Bronchial epithelial cell (primary cell): ENCODE measurements around the gene SP3. TPM values are rescaled to one million over a fixed set of nuclear protein-coding genes. Genes with fewer than 3 reads are reported as not detected.

Experiments
- DNase-seq: peaks from one replicate; pipeline ENCODE4 v3.0.0-alpha.2; 2010; ENCODE audit warnings: low read depth
- FAIRE-seq: peaks from 2 replicates; lab custom pipeline; 2011; peaks lifted over from hg19 to GRCh38; lab: Jason Lieb, UNC
- H3K27me3 ChIP-seq: 2 replicates; pipeline ENCODE4 v1.5.1; 2011; ENCODE audit warnings: low read length; ENCODE audit not compliant: control insufficient read depth, insufficient read depth
- H3K36me3 ChIP-seq: 2 replicates; pipeline ENCODE4 v1.5.1; 2011; ENCODE audit warnings: low read length; ENCODE audit not compliant: control insufficient read depth, insufficient read depth
- H3K4me3 ChIP-seq: 2 replicates; pipeline ENCODE4 v1.5.1; 2011; ENCODE audit warnings: mild to moderate bottlenecking, low read depth, low read length, control low read depth
- total RNA-seq: library from RNA; depleted of rRNA; stranded (reverse); fragments of >200 nt; gene quantifications from 2 replicates; pipeline ENCODE4 v1.2.1, GENCODE V29; 2014
- TF ChIP-seq, protein P1 (sequence below): IDR thresholded peaks from 2 replicates; pipeline ENCODE4 v1.5.1; 2011; ENCODE audit warnings: mild to moderate bottlenecking, moderate library complexity, low read length, control low read depth, inconsistent platforms; ENCODE audit not compliant: insufficient read depth, severe bottlenecking

The SP3 gene
- total RNA-seq, 1 donor from 2014 or later: 104 TPM

DNA sequence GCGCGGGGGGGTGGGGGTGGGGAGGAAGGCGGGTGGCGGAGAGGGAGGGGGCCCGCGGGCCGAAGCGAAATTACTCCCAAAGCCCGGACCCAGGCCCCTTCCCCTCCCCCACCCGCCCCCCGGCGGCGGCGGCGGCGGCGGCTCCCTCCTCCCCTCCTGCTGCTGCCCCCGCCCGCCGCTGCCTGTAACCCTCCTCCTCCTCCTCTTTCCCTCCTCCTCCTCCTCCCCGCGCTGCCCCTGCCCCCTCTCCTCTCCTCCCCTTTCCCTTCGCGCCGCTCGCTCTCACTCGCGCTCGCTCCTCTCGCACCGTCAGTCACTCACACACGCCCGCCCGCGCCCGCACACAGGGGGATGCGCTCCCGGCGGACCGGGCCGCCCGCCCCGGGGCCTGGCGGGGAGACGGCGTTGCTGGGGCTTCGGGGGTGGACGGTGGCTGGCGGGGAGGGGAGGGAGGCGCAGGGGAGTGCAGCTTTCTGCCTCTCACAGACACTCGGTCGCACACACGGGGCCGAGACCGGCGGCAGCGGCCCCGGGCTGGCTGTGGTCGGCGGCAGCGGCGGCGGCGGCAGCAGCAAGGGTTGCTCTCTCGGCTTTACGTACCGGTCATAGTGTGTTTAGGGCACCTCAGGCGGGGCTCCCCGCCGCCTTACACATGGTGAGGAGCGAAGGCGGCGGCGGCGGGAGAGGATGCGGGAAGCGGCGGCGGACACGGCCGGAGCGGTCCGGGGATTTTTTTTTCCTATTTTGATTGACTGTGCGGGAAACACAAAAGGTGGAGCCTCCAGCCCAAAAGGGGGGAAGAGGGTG is 405 bp downstream of the SP3 start:
- FAIRE-seq (no peak), DNase-seq (peak; percentile 44)
- H3K27me3 ChIP-seq: no peaks in the 10 kb centered on the region

DNA sequence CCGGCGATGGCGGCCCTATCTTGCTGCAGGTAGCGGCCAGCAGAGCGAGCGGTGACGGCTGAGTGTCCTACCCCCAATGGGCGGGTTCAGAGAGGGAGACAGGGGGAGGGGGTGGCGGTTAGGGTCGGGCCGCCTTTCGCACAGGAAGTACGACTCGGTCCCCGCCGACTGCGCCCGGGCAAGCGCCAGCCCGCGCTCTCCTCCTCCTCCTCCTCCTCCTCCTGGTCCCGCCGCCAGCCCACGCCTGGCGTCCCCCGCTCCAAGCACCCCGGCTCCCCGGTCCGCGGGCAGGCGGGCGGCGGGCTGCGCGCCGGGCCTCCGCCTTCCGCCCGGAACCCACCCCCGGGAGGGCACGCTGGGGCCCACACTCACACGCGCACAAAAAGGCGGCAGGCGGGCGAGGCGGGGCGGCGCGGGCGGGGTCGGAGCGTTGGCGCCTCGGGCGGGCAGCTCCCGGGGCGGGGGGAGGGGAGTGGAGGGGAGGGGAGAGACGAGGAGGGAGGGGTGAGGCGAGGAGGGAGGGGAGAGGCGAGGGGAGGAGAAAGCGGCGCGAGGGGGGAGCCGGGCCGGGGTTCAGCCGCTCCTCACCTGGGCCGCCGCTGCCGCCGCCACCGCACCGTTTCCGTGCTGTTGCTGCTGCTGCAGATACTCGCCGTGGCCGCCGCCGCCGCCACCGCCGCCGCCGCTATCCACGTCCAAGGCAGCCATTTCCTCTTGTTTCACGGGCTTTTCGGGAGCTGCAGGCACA is 1.2 kb downstream of the SP3 start:
- Histone ChIP-seq H3K36me3 (peaks cover 2% of the 10 kb centered on the region), H3K27me3 (no peaks in the 10 kb centered on the region), H3K4me3 (peak overlapping the region; percentile 88)
- FAIRE-seq (no peak), DNase-seq (peak; percentile 74)
- TF ChIP-seq, protein P1, sequence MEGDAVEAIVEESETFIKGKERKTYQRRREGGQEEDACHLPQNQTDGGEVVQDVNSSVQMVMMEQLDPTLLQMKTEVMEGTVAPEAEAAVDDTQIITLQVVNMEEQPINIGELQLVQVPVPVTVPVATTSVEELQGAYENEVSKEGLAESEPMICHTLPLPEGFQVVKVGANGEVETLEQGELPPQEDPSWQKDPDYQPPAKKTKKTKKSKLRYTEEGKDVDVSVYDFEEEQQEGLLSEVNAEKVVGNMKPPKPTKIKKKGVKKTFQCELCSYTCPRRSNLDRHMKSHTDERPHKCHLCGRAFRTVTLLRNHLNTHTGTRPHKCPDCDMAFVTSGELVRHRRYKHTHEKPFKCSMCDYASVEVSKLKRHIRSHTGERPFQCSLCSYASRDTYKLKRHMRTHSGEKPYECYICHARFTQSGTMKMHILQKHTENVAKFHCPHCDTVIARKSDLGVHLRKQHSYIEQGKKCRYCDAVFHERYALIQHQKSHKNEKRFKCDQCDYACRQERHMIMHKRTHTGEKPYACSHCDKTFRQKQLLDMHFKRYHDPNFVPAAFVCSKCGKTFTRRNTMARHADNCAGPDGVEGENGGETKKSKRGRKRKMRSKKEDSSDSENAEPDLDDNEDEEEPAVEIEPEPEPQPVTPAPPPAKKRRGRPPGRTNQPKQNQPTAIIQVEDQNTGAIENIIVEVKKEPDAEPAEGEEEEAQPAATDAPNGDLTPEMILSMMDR: no peak

More for the DNA sequence above, 405 bp downstream of the SP3 start:
- Histone ChIP-seq H3K36me3 (peaks cover 2% of the 10 kb centered on the region), H3K4me3 (peak overlapping the region; percentile 88)
- TF ChIP-seq, protein P1: no peak

DNA sequence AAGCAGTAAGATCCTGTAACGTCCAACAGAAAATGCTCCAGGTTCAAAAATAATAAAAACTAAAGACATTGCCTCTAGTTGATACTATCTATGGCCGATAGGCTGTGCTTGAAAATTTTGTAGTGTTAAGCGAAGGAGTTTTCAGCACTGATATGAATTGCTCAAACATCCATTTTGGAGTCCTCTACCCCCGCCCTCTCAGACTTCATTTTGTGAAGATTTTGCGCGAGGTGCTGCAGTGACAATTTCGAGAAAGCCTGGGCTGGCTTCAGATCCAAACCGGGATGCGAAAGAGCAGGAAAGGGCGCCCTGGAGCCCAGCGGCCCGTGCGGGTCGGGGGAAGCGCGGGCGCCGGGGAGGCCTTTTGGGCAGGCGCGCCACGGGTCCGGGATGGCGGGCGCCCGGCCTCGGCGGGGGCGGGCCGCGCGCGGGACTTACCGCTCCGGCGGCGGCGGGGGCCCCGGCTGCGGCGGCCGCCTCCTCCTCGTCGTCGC is 1.8 kb downstream of the SP3 start:
- TF ChIP-seq, protein P1: no peak
- no peak for FAIRE-seq
- H3K36me3 ChIP-seq: peaks cover 2% of the 10 kb centered on the region
- peak; percentile 67 for DNase-seq
- no peaks in the 10 kb centered on the region for H3K27me3 ChIP-seq
- peak overlapping the region; percentile 88 for H3K4me3 ChIP-seq

DNA sequence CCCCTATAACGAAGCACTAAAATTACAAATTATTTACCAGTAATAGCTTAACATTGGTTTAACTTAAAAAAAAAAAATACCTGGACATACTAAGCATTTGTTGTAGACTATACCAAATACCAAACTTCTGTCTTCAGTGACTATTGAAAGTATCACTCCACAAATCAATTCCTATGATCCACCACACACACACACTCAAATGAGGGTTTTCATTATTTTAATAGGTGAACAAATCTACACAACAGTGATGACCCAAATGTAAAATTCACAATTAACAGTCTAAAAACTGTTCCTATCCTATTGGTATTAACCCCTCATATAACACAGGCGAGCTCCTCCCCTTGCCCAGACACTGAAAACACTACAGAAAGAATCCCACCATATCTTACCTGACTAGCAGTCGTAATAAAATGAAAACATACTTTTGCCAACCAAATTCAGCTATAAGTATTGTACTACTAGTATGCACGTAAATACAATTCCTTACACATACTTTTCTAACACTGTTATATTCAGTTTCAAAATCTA is 2.5 kb downstream of the SP3 start:
- FAIRE-seq: no peak
- TF ChIP-seq, protein P1: no peak

DNA sequence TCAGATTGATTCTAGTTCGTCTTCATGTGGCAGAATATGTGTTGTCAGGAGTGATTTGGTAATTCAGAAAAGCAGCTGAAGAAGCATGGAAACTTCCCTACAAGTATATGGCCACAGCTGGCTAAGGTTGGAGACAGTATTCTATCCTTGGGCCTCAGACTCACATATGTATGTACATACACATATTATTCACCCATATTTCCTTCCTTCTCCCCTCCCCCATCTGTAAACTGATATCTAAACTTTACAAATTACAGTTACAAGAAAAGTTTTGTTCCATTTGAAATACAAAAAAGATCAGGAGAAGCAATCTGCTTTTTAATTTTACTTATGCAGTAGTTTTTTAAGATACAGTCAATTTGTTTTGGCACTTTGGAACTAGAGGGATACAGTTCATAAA is 3.1 kb downstream of the SP3 start:
- H3K36me3 ChIP-seq: peaks cover 3% of the 10 kb centered on the region
- TF ChIP-seq, protein P1: no peak
- no peaks in the 10 kb centered on the region for H3K27me3 ChIP-seq
- H3K4me3 ChIP-seq: peak overlapping the region; percentile 88
- FAIRE-seq (no peak), DNase-seq (peak; percentile 58)

More for the DNA sequence above, 2.5 kb downstream of the SP3 start:
- no peak for DNase-seq
- Histone ChIP-seq H3K36me3 (peaks cover 2% of the 10 kb centered on the region), H3K27me3 (no peaks in the 10 kb centered on the region), H3K4me3 (peak overlapping the region; percentile 88)
